Activated naive CD4-positive, alpha-beta T cell treated with anti-CD3 and anti-CD28 coated beads, Interleukin-2, amount 10 ng/mL, durations not matched to agents 7 days and 5 days (primary cell): ENCODE results near the gene APOBEC3H.
A peak's percentile ranks its signal among the peaks of the same experiment; 100 is the strongest.

Experiments used
- CTCF ChIA-PET: fragments of 350-600 bp; sonication (Branson Sonifier 250); formaldehyde crosslinking; loops from one replicate; lab custom pipeline; 2021; ENCODE audit warnings: antibody characterized with exemption; lab: Charles Lee
- DNase-seq: peaks from one replicate; pipeline ENCODE4 v3.0.0-alpha.2; 2020
- H3K27ac Mint-ChIP-seq: one replicate; pipeline ENCODE4 v1.8.0; 2021; ENCODE audit warnings: mild to moderate bottlenecking, moderate library complexity, mixed read lengths
- H3K27me3 Mint-ChIP-seq: one replicate; pipeline ENCODE4 v1.8.0; 2021; ENCODE audit warnings: mild to moderate bottlenecking, mixed read lengths
- H3K36me3 Mint-ChIP-seq: one replicate; pipeline ENCODE4 v1.8.0; 2021; ENCODE audit warnings: mixed read lengths
- H3K4me1 Mint-ChIP-seq: one replicate; pipeline ENCODE4 v1.8.0; 2021; ENCODE audit warnings: mixed read lengths
- H3K4me3 Mint-ChIP-seq: one replicate; pipeline ENCODE4 v1.8.0; 2021; ENCODE audit warnings: mild to moderate bottlenecking, moderate library complexity, mixed read lengths
- H3K9me3 Mint-ChIP-seq: one replicate; pipeline ENCODE4 v1.8.0; 2021; ENCODE audit warnings: mixed read lengths

APOBEC3H gene

GRCh38 chr22:39109361-39109760 is 12.3 kb downstream of the APOBEC3H start:
- peaks cover 12% of the 10 kb centered on the region for H3K4me1 Mint-ChIP-seq
- H3K27ac Mint-ChIP-seq: no peak overlapping the region
- CTCF ChIA-PET: interaction anchor here (0.8 kb wide), 1 partner anchor 239 kb away, joined by 3 read pairs; no protein-coding TSS in a partner anchor

GRCh38 chr22:39110631-39111561 is 13.9 kb downstream of the APOBEC3H start:
- Mint-ChIP-seq H3K4me3 (no peak overlapping the region), H3K36me3 (no peaks in the 10 kb centered on the region), H3K4me1 (peaks cover 22% of the 10 kb centered on the region), H3K9me3 (no peaks in the 10 kb centered on the region), H3K27ac (no peak overlapping the region), H3K27me3 (no peaks in the 10 kb centered on the region)
- DNase-seq: no peak
- CTCF ChIA-PET: interaction anchor here (0.7 kb wide), 1 partner anchor 137 kb away, joined by 3 read pairs; no protein-coding TSS in a partner anchor

More at GRCh38 chr22:39109361-39109760, 12.3 kb downstream of the APOBEC3H start:
- Mint-ChIP-seq H3K9me3 (no peaks in the 10 kb centered on the region), H3K4me3 (no peak overlapping the region), H3K36me3 (no peaks in the 10 kb centered on the region), H3K27me3 (peaks cover 4% of the 10 kb centered on the region)
- DNase-seq: no peak

- no peaks in the 10 kb centered on the region for H3K27me3 Mint-ChIP-seq
- CTCF ChIA-PET: interaction anchor here (1.1 kb wide), 1 partner anchor 14 kb away, joined by 4 read pairs; no protein-coding TSS in a partner anchor
- no peak for DNase-seq
- no peaks in the 10 kb centered on the region for H3K36me3 Mint-ChIP-seq
- H3K9me3 Mint-ChIP-seq: no peaks in the 10 kb centered on the region
- H3K4me3 Mint-ChIP-seq: no peak overlapping the region
- H3K4me1 Mint-ChIP-seq: peaks cover 46% of the 10 kb centered on the region
- H3K27ac Mint-ChIP-seq: no peak overlapping the region
Measured at GRCh38 chr22:39114112-39114511, 17.1 kb downstream of the APOBEC3H start.

- Mint-ChIP-seq H3K4me1 (peaks cover 46% of the 10 kb centered on the region), H3K4me3 (no peak overlapping the region)
- CTCF ChIA-PET: interaction anchor here (1.1 kb wide), 1 partner anchor 11 kb away, joined by 4 read pairs; no protein-coding TSS in a partner anchor
Measured at GRCh38 chr22:39115570-39115969, 18.5 kb downstream of the APOBEC3H start.

GRCh38 chr22:39115977-39116621 is 19.1 kb downstream of the APOBEC3H start:
- H3K27me3 Mint-ChIP-seq: no peaks in the 10 kb centered on the region
- no peaks in the 10 kb centered on the region for H3K36me3 Mint-ChIP-seq
- H3K4me1 Mint-ChIP-seq: peaks cover 43% of the 10 kb centered on the region
- no peak for DNase-seq
- no peak overlapping the region for H3K27ac Mint-ChIP-seq
- no peak overlapping the region for H3K4me3 Mint-ChIP-seq
- no peaks in the 10 kb centered on the region for H3K9me3 Mint-ChIP-seq
- CTCF ChIA-PET: interaction anchor here (1.1 kb wide), 1 partner anchor 10 kb away, joined by 4 read pairs; no protein-coding TSS in a partner anchor

More at GRCh38 chr22:39115570-39115969, 18.5 kb downstream of the APOBEC3H start:
- no peaks in the 10 kb centered on the region for H3K27me3 Mint-ChIP-seq
- no peaks in the 10 kb centered on the region for H3K9me3 Mint-ChIP-seq
- H3K36me3 Mint-ChIP-seq: no peaks in the 10 kb centered on the region
- DNase-seq: no peak
- H3K27ac Mint-ChIP-seq: no peak overlapping the region

- peaks cover 49% of the 10 kb centered on the region for H3K4me1 Mint-ChIP-seq
- no peaks in the 10 kb centered on the region for H3K36me3 Mint-ChIP-seq
- no peaks in the 10 kb centered on the region for H3K9me3 Mint-ChIP-seq
- CTCF ChIA-PET: interaction anchor here (0.9 to 2.6 kb wide), 9 partner anchors 11 to 248 kb away, joined by 4 to 11 read pairs (median 5); partner anchors contain the start of genes APOBEC3C and APOBEC3H
- H3K27ac Mint-ChIP-seq: peak overlapping the region; percentile 57
- no peaks in the 10 kb centered on the region for H3K27me3 Mint-ChIP-seq
- DNase-seq: peak; percentile 87
- H3K4me3 Mint-ChIP-seq: no peak overlapping the region
Measured at GRCh38 chr22:39117585-39118191, 20.6 kb downstream of the APOBEC3H start.

- peaks cover 30% of the 10 kb centered on the region for H3K4me1 Mint-ChIP-seq
- no peaks in the 10 kb centered on the region for H3K36me3 Mint-ChIP-seq
- no peak for DNase-seq
- no peak overlapping the region for H3K4me3 Mint-ChIP-seq
- H3K27ac Mint-ChIP-seq: peak overlapping the region; percentile 20
- peaks cover 3% of the 10 kb centered on the region for H3K27me3 Mint-ChIP-seq
- CTCF ChIA-PET: interaction anchor here (1.2 to 1.9 kb wide), 3 partner anchors 99 to 251 kb away, joined by 3 to 5 read pairs (median 5); no protein-coding TSS in a partner anchor
- no peaks in the 10 kb centered on the region for H3K9me3 Mint-ChIP-seq
Measured at GRCh38 chr22:39120983-39121382, 23.9 kb downstream of the APOBEC3H start.

- Mint-ChIP-seq H3K27ac (no peak overlapping the region), H3K36me3 (no peaks in the 10 kb centered on the region), H3K4me3 (no peak overlapping the region), H3K4me1 (peaks cover 16% of the 10 kb centered on the region), H3K9me3 (no peaks in the 10 kb centered on the region), H3K27me3 (peaks cover 3% of the 10 kb centered on the region)
- no peak for DNase-seq
- CTCF ChIA-PET: no interaction called here
Measured at GRCh38 chr22:39122772-39123470, 25.9 kb downstream of the APOBEC3H start.

GRCh38 chr22:39123751-39124581 is 26.9 kb downstream of the APOBEC3H start:
- DNase-seq: no peak
- Mint-ChIP-seq H3K36me3 (no peaks in the 10 kb centered on the region), H3K4me1 (peaks cover 8% of the 10 kb centered on the region), H3K27me3 (peaks cover 3% of the 10 kb centered on the region), H3K27ac (no peak overlapping the region), H3K4me3 (peak overlapping the region; percentile 12), H3K9me3 (no peaks in the 10 kb centered on the region)
- CTCF ChIA-PET: interaction anchor here (1.2 kb wide), 1 partner anchor 254 kb away, joined by 4 read pairs; no protein-coding TSS in a partner anchor

GRCh38 chr22:39125622-39126021 is 28.6 kb downstream of the APOBEC3H start:
- H3K27ac Mint-ChIP-seq: no peak overlapping the region
- peaks cover 3% of the 10 kb centered on the region for H3K27me3 Mint-ChIP-seq
- no peaks in the 10 kb centered on the region for H3K36me3 Mint-ChIP-seq
- H3K9me3 Mint-ChIP-seq: no peaks in the 10 kb centered on the region
- CTCF ChIA-PET: interaction anchor here (0.8 to 1.7 kb wide), 8 partner anchors 10 to 256 kb away, joined by 3 to 6 read pairs (median 4); no protein-coding TSS in a partner anchor
- H3K4me1 Mint-ChIP-seq: peaks cover 7% of the 10 kb centered on the region
- H3K4me3 Mint-ChIP-seq: no peak overlapping the region
- DNase-seq: no peak

GRCh38 chr22:39128508-39128907 is 31.5 kb downstream of the APOBEC3H start:
- H3K9me3 Mint-ChIP-seq: no peaks in the 10 kb centered on the region
- CTCF ChIA-PET: interaction anchor here (1.6 kb wide), 1 partner anchor 10 kb away, joined by 5 read pairs; no protein-coding TSS in a partner anchor
- H3K27ac Mint-ChIP-seq: no peak overlapping the region
- DNase-seq: no peak
- no peaks in the 10 kb centered on the region for H3K4me1 Mint-ChIP-seq
- no peak overlapping the region for H3K4me3 Mint-ChIP-seq
- no peaks in the 10 kb centered on the region for H3K27me3 Mint-ChIP-seq
- H3K36me3 Mint-ChIP-seq: no peaks in the 10 kb centered on the region

- Mint-ChIP-seq H3K36me3 (no peaks in the 10 kb centered on the region), H3K27ac (no peak overlapping the region), H3K4me1 (no peaks in the 10 kb centered on the region), H3K27me3 (no peaks in the 10 kb centered on the region), H3K9me3 (no peaks in the 10 kb centered on the region), H3K4me3 (no peak overlapping the region)
- DNase-seq: no peak
- CTCF ChIA-PET: interaction anchor here (1.6 kb wide), 1 partner anchor 11 kb away, joined by 5 read pairs; no protein-coding TSS in a partner anchor
Measured at GRCh38 chr22:39129081-39129480, 32.0 kb downstream of the APOBEC3H start.
